Ammon's horn (tissue), 1 donor: ENCODE results near the gene MET.
A peak's percentile ranks its signal among the peaks of the same experiment; 100 is the strongest.

Experiments used
- DNase-seq: peaks from one replicate; pipeline ENCODE4 v3.0.0-alpha.2; 2016; ENCODE audit warnings: low spot score

The MET gene

GRCh38 chr7:116784647-116785046 lies 112.7 kb downstream of the MET start:
- DNase-seq = no peak

DNA sequence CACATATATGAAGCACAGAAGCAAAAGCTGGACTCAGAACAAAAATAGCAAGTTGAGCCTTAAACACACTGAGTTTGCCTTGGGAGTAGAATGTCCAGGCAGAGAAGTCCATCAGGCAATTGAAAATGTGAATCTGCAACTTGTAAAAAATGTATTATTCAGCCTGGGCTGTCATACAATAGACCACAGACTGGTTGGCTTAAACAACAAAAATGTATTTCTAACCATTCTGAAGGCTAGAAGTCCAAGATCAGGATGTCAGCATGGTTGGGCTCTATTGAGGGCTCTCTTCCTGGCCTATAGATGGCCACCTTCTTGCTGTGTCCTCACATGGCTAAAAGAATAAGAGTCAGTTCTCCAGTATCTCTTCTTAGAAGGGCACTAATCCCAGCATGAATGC lies 113.8 kb downstream of the MET start:
- no peak for DNase-seq

GRCh38 chr7:116786791-116787443 lies 114.9 kb downstream of the MET start:
- no peak for DNase-seq

DNA sequence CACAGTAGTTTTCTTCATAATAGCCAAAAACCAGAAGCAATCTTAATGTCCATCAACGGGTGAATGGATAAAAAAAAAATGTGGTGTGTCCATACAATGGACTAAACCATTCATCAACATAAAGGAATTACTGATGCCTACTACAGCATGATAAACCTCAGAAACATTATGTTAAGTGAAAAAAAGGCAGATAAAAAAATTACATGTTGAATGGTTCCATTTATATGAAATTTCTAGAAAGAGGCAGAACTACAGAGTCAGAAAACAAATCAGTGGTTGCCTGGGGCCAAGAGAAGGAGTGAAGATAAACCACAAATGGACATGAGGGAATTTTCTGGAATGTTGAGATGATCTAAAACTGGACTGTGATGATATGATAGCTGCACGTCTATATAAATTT lies 115.9 kb downstream of the MET start:
- no peak for DNase-seq

GRCh38 chr7:116788572-116789197 lies 116.7 kb downstream of the MET start:
- no peak for DNase-seq

GRCh38 chr7:116790025-116790424 lies 118.0 kb downstream of the MET start:
- no peak for DNase-seq

DNA sequence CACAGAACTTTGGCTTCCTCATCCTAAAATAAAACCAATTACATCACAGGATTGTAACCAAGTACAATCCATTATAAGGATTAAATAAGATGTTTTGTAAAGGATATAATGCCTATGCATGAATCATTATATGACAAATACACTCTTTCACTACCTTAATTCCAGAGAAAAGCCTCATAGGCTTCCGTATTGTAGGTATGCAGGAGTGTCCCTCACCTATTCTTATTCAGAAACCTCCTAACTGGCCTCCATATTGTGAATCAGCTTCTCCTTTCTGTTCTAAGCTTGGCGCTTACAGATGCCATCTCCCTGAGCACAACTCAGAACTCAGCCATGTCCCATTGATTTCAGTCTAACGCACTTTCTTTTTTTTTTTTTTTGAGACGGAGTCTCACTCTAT lies 120.8 kb downstream of the MET start:
- no peak for DNase-seq

DNA sequence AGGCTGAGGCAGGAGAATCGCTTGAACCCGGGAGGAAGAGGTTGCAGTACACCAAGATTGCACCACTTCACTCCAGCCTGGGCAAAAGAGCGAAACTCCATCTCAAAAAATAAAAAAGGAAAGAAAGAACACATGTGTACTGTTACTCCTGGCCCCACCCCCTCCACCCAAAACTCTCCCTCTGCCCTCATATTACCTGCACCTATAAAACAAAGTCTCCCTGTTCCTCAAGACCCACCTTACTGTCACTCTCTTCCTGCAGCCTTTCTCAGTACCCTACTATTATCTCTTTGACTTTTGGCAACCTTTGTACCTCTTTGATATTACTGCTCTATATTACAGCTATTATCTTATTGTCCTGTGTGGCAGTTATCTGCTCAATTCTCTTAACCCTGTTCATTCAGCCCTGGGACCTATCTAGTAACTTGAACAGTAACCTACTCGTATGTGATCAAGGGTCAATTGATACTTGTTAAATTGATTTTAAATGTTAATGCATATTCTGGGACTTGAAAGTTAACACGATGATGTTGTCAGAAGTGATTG lies 121.9 kb downstream of the MET start:
- DNase-seq = no peak

DNA sequence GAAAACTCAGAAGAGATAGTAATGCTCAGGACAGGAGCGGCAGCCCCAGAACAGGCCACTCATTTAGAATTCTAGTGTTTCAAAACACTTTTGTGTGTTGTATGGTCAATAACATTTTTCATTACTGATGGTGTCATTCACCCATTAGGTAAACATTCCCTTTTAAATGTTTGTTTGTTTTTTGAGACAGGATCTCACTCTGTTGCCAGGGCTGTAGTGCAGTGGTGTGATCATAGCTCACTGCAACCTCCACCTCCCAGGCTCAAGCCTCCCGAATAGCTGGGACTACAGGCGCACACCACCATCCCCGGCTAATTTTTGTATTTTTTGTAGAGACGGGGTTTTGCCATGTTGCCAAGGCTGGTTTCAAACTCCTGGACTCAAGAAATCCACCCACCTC lies 124.5 kb downstream of the MET start:
- DNase-seq = no peak

- DNase-seq = no peak
Observed at GRCh38 chr7:116797612-116798011, 125.6 kb downstream of the MET start.

DNA sequence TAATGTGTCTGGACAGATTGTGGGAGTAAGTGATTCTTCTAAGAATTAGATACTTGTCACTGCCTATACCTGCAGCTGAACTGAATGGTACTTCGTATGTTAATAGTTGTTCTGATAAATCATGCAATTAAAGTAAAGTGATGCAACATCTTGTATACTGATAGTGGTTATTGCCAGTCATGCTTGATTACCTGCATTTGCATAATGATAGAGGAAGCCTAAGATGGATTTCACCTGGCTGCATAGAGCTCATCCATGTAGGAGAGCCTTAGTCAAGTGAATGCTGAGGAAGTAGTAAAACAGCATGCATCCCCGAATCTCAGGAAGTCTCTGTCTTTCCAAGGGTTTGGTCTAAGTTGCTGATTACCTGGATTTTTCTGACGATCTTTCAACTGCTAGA lies 126.2 kb downstream of the MET start:
- no peak for DNase-seq

DNA sequence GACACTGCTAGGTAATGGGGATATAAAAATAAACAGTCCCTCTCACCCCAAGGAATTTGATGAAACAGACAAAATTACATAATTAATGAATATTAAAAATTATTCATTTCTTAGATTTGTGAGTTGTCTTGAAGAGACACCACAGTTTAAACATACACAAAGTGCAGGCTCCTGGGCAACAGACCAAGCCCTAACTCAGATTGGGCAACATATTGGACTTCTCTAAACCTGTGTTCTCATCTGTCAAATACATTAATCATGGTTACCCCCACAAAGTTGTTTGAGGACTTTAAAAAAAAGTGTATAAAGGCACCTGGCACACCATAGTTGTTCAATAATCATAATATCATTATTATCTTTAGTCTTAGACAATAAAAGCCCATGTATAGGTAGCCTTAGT lies 127.9 kb downstream of the MET start:
- DNase-seq = no peak

DNA sequence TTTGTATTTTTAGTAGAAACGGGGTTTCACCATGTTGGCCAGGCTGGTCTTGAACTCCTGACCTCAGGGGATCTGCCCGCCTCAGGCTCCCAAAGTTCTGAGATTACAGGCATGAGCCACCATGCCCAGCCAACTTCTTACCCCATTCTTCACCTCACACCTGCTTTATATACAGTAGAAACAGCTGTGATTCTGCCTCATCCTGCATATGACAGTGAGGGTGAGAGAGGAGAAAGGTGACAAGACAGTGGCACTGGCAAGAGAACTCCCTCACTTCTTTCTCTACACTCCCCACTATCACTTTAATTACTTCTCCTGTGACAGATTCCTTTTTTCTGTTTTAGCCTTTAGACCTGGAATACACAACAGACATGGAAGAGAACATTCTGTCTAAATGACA lies 128.6 kb downstream of the MET start:
- DNase-seq = no peak

- no peak for DNase-seq
Observed at GRCh38 chr7:116801092-116801710, 129.2 kb downstream of the MET start.

DNA sequence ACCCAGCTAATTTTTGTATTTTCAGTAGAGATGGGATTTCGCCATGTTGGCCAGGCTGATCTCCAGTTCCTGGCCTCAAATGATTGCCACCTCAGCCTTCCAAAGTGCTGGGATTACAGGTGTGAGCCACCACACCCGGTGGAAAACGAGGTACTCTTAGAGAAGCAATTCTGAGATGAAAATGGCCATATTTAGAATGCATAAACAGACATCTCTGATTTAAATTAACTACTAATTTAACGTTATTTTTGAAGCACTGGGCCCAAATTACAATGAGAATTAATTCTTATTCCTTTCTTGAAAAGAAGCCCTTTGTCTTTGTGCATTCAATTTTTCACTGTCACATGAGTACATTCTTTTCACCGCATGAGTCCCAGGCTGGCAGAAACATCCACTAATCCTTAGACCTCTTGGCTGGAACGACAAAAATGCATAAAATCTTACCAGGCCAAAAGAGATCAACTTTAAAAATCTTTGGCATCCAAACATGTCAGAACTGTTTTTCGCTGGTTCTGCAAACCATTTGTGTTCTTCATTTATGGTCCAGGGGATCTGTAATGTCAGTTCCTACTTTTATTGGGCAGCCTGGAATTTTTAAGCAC lies 130.2 kb downstream of the MET start:
- no peak for DNase-seq

- peak; percentile 74 for DNase-seq
Observed at GRCh38 chr7:116802746-116803152, 130.8 kb downstream of the MET start.

DNA sequence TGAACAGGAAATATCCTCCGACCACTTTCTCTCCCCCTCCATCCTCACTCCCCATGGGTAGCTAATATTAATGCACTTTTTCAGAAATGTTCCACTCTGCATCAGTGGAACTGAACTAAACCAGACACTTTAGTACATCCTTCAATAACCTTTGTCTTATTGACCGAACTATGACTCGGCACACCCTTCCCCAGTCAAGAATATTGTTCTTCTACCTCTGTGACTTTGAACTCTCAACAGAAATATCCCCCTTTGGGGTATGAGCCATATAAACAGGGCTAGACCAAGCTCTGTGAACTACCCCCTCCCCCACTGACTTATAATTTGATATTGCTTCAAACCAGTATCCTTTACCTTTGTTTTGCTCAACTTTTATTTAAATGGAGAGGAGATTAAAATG lies 132.5 kb downstream of the MET start:
- DNase-seq = no peak

DNA sequence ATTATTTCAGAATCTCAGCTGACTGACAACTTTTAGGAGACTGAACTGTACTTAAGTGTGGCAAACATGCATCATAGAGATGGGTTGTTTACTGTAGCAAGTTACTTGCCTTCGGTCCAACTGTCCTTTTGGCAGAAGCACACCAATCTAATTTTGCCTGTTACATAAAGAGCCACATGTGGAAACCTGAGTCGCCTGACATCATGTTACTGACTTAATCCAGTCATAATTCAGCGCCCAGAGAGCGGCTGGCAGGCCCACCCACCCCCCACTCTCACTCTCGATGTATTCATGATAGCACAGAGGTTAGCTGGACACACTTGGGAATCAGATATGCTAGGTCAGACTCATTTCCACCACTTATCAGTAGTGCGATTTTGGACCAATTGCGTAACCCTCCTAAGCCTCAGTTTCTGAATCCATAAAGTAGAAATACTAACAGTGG lies 133.1 kb downstream of the MET start:
- DNase-seq = no peak

DNA sequence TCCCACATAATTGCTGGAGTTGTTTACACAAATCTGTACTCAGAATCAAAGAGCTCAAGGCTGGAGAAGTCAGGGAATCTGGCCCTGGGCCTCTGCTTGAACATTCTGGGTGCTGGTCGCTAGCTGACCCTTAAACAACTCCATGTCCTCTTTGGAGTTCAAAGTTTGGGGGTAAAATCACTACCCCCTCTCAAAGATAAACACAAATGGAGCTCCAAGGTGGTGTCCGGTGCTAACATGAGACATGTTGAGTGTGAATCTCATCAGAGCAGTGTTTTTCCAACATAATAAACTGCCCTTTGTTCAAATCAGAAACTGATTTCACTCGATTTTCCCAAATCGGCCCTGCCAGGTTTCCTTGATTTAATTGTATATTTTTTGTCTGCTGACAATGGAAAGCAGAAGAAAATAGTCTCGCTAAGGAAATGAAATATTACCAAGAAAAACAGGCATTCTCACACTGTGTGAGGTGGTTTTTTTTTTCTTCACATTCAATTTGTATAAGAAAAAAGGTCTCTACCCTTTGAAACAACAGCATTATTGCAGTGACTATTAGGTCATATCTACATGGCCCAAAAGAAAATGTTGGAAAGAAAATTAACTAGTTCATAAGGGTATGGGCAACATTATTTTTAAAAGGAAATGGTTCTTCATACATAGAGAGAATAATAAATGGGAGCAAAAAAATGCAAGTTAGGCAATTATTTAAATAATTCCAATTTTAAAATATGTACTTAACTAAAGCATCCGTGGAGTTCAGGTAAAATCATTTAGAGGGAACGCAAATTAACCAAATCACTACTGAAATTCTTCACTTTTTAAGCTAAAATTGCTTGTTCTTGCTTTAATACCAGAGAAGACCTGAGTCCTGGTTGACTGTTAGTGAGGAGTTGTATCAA lies 134.3 kb downstream of the MET start:
- peak; percentile 22 for DNase-seq

DNA sequence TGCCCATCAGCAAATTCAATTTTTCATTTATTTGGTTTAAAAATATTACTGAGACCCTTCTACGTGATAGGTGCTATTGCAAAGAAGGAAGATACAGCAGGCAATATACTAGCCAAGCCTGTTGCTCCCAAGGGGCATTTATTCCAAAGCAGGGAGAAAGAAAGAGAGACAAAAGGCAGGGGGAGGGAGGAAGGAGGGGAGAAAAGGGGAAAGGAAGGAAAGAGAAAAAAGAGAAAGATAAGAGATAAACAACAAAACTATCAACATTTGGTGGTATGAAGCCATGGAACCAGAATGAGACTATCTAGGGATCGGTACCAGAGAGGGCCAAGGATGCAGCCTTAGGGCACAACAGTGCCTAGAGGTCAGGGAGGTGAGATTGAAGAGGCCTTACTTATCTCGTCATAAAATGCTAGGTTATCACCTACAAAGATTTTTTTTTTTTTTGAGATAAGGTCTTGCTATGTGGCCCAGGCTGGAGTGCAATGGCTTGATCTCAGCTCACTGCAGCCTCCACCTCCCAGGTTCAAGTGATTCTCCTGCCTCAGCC lies 135.1 kb downstream of the MET start:
- no peak for DNase-seq

GRCh38 chr7:116809636-116810266 lies 137.8 kb downstream of the MET start:
- DNase-seq = peak; percentile 84
